B cell (primary cell): ENCODE data around the gene PAF1.

Experiments
- EZH2 ChIP-seq: IDR thresholded peaks from 2 replicates; pipeline ENCODE4 v1.6.1; 2012; ENCODE audit warnings: borderline replicate concordance, low read depth, mild to moderate bottlenecking, moderate library complexity, low read length; ENCODE audit not compliant: insufficient read depth, poor library complexity, severe bottlenecking
- TF ChIP-seq, protein P1 (sequence below): fragments of 200-600 bp; IDR thresholded peaks from one replicate; pipeline ENCODE4 v1.8.0; 2022; ENCODE audit warnings: antibody characterized with exemption, mild to moderate bottlenecking

DNA sequence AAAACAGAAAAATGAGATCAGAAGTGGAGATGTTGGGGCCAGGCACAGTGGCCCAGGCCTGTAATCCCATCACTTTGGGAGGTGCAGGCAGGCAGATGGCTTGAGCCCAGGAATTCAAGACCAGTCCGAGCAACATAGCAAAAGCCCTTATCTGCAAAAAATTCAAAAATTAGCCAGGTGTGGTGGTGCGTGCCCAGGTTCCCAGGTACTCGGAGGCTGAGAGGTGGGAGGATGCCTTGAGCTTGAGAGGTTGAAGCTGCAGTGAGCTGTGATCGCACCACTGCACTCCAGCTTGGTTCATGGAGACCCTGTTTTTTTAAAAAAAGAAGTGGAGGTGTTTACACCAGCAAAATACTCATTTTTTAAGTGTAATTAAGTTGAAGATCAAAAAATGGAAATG, 9.2 kb upstream of the PAF1 start:
- TF ChIP-seq, protein P1, sequence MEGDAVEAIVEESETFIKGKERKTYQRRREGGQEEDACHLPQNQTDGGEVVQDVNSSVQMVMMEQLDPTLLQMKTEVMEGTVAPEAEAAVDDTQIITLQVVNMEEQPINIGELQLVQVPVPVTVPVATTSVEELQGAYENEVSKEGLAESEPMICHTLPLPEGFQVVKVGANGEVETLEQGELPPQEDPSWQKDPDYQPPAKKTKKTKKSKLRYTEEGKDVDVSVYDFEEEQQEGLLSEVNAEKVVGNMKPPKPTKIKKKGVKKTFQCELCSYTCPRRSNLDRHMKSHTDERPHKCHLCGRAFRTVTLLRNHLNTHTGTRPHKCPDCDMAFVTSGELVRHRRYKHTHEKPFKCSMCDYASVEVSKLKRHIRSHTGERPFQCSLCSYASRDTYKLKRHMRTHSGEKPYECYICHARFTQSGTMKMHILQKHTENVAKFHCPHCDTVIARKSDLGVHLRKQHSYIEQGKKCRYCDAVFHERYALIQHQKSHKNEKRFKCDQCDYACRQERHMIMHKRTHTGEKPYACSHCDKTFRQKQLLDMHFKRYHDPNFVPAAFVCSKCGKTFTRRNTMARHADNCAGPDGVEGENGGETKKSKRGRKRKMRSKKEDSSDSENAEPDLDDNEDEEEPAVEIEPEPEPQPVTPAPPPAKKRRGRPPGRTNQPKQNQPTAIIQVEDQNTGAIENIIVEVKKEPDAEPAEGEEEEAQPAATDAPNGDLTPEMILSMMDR = no peak
- TF ChIP-seq EZH2 = no peak
